Retinal pigment epithelial cell (primary cell): ENCODE measurements around the gene NDUFB11.

ENCODE experiments used
- DNase-seq: peaks from one replicate; pipeline ENCODE4 v3.0.0-alpha.2; 2010; ENCODE audit warnings: low read depth
- H3K4me3 ChIP-seq: 2 replicates; pipeline ENCODE4 v1.5.1; 2011; ENCODE audit warnings: mild to moderate bottlenecking, low read length, control low read depth, moderate library complexity
- TF ChIP-seq, protein P1 (sequence below): conservative IDR thresholded peaks from 2 replicates; pipeline ENCODE4 v1.5.1; 2011; ENCODE audit warnings: low read depth, low read length, control low read depth, inconsistent platforms

The NDUFB11 gene

DNA sequence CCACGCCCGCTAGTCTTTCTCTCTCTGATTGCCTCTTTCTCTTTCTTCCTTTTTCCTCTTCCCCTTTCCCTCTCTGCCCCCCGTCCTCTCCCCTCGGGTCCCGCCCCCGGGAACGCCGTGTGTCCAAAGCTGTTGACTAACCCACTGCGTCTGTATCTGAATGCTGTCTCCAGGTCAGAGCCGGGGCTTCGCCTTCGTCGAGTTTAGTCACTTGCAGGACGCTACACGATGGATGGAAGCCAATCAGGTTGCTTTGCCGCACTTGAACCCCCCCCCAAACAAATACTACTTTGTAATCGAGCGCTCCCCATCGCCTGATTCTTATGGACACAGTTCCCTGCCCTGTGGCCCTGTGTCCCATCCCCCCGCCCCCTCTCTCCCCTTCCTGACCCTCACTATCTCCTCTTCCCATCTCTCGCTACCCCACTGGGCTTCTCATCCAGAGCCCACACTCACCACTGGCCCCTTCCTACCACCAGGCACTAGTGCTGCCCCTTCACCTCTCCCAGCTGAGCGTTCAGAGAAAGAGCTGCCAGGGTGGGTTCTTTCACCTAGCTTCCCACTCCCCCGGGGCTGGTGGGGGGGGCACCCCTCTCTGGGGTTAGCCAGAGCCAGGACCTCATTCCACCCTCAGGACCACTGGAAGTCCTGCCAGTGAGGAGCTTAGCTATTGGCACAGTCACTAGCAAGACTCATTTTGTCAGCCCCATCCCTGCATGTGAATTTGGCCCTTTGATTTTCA, 30.5 kb upstream of the NDUFB11 start:
- TF ChIP-seq, protein P1, sequence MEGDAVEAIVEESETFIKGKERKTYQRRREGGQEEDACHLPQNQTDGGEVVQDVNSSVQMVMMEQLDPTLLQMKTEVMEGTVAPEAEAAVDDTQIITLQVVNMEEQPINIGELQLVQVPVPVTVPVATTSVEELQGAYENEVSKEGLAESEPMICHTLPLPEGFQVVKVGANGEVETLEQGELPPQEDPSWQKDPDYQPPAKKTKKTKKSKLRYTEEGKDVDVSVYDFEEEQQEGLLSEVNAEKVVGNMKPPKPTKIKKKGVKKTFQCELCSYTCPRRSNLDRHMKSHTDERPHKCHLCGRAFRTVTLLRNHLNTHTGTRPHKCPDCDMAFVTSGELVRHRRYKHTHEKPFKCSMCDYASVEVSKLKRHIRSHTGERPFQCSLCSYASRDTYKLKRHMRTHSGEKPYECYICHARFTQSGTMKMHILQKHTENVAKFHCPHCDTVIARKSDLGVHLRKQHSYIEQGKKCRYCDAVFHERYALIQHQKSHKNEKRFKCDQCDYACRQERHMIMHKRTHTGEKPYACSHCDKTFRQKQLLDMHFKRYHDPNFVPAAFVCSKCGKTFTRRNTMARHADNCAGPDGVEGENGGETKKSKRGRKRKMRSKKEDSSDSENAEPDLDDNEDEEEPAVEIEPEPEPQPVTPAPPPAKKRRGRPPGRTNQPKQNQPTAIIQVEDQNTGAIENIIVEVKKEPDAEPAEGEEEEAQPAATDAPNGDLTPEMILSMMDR, result no peak
- no peak overlapping the region for H3K4me3 ChIP-seq
- no peak for DNase-seq

DNA sequence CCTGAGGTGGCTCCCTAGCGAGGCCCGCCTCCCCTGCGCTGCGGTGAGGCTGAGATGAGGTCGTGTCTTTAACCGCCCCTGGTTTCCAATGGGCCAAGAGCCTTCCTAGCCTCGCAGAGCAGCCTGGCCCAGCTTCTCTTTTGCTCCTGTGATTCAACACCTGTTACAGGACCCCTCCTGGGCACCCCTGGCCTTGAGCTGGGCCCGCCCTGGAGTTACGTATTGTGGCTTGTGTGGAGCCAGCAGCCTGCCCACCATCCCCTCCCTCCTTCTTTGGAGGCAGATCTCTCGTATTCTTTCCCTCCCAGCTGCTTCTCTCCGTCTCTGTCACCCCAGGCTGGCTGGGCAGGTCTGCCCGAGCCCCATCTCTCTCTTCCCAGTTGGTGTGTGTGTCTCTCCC, 29.9 kb upstream of the NDUFB11 start:
- DNase-seq, result no peak
- no peak overlapping the region for H3K4me3 ChIP-seq
- TF ChIP-seq, protein P1, result no peak

DNA sequence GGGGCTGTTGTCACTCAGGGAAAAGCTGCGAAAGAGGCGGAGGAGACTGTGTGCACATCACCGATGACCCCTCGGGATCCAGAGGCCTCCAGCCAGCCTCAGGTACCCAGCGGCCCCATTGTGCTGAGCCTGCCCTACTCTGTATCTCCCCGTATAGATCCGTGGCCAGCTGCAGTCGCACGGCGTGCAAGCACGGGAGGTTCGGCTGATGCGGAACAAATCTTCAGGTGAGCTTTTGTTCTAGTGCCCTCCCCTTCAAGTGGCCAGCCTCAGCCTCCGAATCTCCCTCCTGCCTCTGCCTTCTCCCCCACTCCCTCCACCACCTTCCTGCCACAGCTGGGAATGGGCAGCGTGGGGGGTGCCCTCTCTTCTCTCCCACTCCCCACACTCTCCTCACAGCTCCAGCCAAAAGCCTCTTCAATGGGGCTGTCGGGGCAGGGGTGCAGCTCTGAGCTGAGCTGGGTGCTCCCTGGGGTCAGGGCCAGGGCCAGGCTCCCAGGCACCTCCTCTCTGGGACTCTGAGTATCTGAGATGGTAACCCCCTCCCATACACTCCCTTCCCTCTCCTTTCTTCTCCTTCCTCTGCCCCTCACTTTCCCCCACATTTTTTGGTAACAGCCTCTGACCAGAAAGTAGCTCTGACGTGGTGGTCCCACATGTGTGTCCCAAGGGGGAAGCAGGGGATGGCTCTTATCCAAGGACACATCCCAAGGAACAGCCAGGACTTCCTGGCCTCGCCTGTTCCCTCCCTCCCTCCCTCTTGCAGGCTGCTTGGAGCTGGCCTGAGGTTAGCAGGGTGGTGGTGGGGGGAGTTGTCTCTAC, 28.7 kb upstream of the NDUFB11 start:
- TF ChIP-seq, protein P1, result no peak
- no peak for DNase-seq
- no peak overlapping the region for H3K4me3 ChIP-seq

DNA sequence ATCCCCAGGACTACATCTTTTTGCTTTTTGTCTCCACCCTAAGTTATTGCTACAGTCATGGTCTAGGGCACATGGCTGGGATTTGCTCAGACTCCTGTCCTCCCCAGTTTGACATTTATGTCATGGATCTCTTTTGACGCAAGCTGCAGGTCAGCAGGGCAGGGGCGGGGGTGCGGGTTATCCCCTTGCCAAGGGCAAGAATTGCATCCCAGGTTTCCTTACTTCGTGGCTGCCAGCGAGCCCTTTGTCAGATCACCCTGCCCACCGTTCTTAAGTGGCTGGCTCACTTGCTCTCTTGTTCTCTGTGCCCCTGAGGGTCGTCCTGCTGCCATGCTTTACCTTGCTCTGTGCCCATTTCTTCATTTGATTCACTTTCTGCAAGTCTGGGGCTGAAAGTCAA, 28.0 kb upstream of the NDUFB11 start:
- H3K4me3 ChIP-seq, result no peak overlapping the region
- TF ChIP-seq, protein P1, result no peak
- DNase-seq, result no peak

DNA sequence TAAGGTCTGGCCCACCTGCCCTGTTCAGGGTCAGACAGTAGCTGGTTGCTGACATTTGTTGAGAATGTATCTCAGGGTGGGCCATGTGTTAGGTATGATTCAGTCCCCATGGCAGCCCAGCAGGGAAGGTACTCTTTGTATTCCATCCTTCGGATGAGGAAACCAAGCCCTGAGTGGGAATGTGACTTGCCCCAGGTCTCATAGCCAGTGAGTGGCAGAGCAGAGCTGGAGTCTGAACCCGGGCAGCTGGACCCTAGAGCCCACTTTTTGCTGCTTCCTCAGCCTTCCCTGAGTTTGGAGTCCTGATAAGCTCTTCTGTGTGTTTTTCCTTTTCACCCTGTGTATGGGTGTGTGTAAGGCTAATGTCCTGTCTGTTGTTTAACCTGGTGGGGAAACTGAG, 27.5 kb upstream of the NDUFB11 start:
- no peak overlapping the region for H3K4me3 ChIP-seq
- DNase-seq, result no peak
- TF ChIP-seq, protein P1, result no peak

DNA sequence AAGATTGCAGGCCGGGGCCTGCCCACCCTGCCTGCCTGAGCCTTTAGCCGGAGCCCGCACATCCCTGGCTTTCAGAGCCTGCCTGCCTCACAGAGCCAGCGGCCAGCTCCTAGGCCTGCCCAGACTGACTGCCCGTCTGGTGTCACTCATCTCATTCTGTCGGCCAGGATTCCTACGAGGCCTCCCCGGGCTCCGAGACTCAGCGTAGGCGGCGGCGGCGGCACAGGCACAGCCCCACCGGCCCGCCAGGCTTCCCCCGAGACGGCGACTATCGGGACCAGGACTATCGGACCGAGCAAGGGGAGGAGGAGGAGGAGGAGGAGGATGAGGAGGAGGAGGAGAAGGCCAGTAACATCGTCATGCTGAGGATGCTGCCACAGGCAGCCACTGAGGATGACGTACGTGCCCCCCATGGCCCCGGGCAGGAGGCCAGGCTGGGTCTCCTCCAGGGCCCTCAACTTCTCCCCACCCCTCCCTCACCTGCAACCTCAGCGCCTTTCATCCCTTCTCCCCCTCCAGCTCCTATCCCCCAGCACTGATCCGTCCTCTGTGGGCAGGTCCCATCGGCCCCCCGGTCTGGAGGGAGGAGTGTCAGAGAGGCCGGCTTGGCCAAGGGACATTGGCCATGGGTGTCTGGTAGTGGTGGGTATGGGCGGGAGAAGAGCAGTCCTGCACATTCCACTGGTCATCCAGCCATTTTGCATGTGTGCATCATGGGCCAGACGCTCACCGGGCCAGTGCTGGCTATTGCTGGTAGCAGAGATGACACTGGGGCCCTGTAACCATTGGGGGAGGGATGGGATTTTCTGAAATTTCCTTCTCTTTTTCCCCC, 26.6 kb upstream of the NDUFB11 start:
- H3K4me3 ChIP-seq, result no peak overlapping the region
- no peak for DNase-seq
- TF ChIP-seq, protein P1, result no peak
